Measurements from ENCODE around the gene EGFR. TPM values are rescaled to one million over a fixed set of nuclear protein-coding genes. Genes with fewer than 3 reads are reported as not detected.

Gene EGFR
- 50.1 and 61.4 TPM in 2 replicates for total RNA-seq

GRCh38 chr7:55018361-55019190 is at the start of gene EGFR:
EGFR (plus strand) TSS chr7:55019017; CDS start chr7:55019278, 261 bp downstream.

Data from epithelial cell of alveolus of lung (primary cell).